HT1080 (cell line): Measurements from ENCODE around the gene ITGAV. TPM values are rescaled to one million over a fixed set of nuclear protein-coding genes. Genes with fewer than 3 reads are reported as not detected.

ENCODE experiments used
- DNase-seq: peaks from one replicate; pipeline ENCODE4 v3.0.0-alpha.2; 2015; ENCODE audit warnings: low read depth
- total RNA-seq: library from RNA; depleted of rRNA; stranded (reverse); fragments of >200 nt; shearing (Covaris generic); gene quantifications from 2 replicates; pipeline ENCODE4 v1.2.3, GENCODE V29; 2014; rRNA removed

ITGAV gene
- total RNA-seq, 1 experiment from 2014 or later: 48.8 TPM

DNA sequence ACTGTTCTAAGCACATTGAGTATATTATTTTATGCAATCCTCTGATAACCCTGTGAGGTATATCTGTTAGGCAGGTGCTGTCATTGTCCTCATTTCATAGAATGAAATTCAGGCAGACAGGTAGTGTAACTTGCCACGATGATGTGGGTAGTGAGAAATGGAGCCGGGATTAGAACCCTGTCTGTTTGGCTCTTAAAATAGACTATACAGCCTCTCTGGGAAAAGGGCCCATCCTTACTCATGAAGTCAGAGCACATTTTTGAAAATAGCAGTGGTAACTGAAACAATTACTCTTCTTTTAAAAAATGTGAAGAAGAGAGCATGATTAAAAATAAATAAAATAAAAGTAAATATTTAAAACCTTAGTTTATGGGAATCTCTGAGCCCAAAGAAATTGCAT is 127.0 kb downstream of the ITGAV start:
- DNase-seq: no peak

DNA sequence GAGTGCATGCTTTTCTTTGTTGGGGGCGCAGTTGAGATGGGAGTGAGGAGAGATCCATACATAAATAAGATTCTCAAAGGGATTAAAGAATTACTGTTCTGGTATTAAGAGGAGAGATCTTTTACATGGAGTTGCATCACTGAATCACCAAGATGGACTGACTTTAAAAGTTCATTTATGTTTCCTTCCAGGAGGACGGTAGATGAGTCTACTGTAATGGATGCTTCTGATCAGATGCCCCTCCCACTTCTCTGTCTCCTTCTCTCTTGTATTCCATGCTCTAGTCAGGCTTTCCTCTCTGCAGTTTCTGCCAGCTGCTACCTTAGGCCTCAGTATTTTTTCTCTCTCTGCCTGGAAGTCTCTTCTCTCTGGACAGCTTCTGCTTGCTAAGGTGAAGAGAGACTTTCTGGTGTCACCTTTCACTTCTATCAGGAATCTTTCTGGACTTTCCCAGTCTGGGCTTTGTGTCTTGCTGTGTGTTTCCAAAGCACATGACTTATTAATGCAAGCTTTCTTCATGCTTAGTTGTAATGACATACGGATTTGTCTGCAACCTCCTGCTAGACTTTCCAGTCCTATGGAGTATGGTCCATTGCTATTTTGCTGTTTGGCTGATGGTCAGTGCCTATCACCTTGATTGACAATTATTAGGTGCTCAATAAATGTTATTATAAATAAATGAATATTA is 127.6 kb downstream of the ITGAV start:
- DNase-seq: no peak

DNA sequence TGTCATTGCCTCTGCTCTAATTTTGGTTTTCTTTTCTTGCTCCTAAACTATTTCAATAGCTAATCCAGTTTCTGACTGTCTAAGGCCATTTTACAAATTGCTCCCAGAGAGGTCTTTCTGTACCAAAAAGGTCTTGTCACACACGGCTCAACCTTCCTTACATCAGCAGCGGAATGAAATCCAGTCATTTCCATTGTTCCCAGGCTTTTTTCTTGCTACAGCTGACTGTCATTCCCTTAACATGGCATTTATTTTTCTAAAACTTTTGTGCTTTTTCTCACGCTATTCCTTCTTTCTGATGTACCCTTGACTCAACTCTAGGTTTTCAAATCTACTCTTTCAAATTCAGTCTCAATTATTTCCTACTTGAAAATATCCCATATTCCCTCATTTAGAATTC is 128.3 kb downstream of the ITGAV start:
- no peak for DNase-seq

DNA sequence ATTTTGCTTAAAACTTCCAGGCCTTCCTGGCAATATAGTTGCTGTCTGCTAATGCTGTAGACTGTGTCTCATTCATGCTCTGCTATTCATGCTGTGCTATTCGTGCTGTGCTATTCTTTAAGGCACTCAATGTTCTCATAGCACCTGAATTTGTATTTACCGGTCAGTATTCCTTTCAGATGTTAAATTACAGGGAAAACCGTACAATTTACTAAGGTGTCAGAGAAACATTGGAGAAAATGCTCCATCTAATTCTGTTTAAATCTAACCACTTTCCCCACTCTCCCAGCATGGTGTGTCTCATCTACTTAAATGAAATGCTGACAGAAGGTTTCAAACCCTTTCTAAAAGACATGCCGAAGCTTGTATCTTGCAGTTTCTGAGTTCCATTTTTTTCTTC is 129.0 kb downstream of the ITGAV start:
- DNase-seq: no peak

DNA sequence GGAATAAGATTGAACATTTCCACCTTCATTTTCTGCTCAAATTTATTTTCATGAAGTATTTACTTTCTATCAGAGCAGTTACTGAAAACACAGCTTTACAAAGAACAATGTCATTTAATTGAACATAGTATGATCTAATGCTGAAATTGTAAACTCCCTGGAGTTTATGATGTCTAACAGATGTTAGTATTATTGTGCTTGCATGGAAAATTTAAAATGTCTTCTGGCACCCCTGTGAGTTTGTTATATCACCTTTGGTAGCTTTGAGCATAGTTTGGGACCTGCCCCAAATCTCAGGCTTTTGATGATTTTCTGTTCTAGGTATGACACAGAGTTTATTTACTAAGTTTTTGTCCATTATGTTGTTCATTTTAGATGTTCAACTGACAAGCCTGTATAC is 132.1 kb downstream of the ITGAV start:
- DNase-seq: no peak

DNA sequence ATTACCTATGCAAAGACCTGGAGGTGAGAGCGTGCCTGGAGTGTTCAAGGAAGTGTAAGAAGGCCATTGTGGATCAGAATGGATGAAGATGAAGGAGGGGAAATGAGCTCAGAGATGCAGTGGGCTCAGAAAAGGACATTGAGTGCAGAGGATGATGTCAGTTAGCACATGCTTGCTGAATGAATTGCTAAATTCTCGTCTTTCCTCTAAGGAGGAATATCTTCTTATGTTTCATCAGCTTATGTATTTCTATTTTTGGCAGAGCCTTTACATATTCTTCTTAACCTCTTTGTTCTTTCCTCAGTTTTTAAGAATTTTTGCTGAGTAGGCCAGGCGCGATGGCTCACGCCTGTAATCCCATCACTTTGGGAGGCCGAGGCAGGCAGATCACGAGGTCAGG is 134.9 kb downstream of the ITGAV start:
- no peak for DNase-seq

DNA sequence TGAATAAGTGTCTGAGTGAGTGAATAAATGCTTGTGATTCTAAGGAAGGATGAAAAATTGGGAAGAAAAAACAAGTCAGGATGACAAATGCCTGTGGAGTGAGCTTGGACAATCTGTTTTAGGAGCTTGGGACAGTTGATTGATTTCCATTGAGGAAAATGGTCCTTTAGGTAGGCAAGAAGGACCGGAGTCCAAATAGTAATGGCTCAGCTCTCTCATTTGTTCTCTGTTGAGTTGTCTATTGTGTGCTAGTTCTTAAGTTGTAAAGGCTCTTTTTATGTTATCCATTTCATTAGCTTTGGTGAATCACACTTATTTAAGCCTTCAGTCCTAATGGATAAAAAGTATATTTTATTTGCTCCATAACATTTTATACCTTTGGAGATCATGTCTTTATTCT is 135.9 kb downstream of the ITGAV start:
- no peak for DNase-seq

DNA sequence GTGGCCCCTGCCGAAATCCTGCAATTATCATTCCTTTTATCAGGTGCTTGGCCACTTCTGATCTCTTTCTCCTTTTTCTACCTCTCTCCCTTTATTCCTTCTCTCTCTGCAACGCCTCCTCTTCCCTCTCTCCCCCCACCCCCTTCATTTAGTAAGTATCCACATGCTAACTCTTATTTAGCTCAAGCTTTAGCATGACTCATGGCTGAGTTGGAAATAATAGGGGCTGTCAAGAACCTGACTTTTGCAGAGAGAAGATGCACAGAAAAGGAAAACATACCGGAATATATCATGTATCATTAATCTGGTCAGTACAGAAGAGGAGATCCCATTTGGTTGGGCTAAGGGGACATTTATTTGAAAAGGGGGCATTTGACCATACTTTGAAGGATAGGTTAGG is 137.1 kb downstream of the ITGAV start:
- DNase-seq: peak; percentile 60

DNA sequence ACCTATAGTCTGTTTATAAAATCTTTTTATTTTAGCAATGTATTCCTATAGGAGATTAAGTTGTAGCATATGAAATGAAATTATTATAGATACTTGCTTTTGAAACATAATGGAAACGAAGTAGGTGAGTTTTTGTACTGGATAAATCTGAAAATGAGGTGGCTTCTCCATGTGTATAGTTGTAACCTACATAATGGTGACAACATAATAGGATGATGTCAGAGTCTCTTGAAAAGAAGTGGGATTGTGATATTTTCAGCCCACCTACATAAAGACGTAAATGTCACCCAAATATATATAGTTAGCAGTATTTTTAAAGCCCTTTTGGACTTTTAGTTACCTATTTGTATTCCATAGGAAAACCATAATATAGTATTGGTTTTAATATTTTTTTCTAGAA is 138.8 kb downstream of the ITGAV start:
- no peak for DNase-seq

Other genes with a start within 250 kb of the ITGAV start
- 81.4 and 91.2 TPM in 2 replicates for gene ZC3H15, start 103.8 kb upstream of the ITGAV start, total RNA-seq
- 6.9 and 8.5 TPM in 2 replicates for gene FAM171B, start 104.0 kb downstream of the ITGAV start, total RNA-seq